LNCaP clone FGC (cell line): ENCODE data around the gene ARPC2.

ENCODE experiments used
- DNase-seq: peaks from one replicate; pipeline ENCODE4 v3.0.0-alpha.2; 2011; ENCODE audit warnings: low read depth
- H3K4me3 ChIP-seq: 2 replicates; pipeline ENCODE4 v1.5.1; 2011; ENCODE audit warnings: mild to moderate bottlenecking, low read depth, low read length, control low read depth
- TF ChIP-seq, protein P1 (sequence below): IDR thresholded peaks from 2 replicates; pipeline ENCODE4 v1.5.1; 2012; ENCODE audit warnings: mild to moderate bottlenecking; ENCODE audit not compliant: control insufficient read depth, insufficient read depth; ENCODE audit errors: extremely low read depth

The ARPC2 gene

GRCh38 chr2:218249691-218250090 lies 32.7 kb downstream of the ARPC2 start:
- DNase-seq: no peak
- no peak overlapping the region for H3K4me3 ChIP-seq
- TF ChIP-seq, protein P1, sequence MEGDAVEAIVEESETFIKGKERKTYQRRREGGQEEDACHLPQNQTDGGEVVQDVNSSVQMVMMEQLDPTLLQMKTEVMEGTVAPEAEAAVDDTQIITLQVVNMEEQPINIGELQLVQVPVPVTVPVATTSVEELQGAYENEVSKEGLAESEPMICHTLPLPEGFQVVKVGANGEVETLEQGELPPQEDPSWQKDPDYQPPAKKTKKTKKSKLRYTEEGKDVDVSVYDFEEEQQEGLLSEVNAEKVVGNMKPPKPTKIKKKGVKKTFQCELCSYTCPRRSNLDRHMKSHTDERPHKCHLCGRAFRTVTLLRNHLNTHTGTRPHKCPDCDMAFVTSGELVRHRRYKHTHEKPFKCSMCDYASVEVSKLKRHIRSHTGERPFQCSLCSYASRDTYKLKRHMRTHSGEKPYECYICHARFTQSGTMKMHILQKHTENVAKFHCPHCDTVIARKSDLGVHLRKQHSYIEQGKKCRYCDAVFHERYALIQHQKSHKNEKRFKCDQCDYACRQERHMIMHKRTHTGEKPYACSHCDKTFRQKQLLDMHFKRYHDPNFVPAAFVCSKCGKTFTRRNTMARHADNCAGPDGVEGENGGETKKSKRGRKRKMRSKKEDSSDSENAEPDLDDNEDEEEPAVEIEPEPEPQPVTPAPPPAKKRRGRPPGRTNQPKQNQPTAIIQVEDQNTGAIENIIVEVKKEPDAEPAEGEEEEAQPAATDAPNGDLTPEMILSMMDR: no peak

DNA sequence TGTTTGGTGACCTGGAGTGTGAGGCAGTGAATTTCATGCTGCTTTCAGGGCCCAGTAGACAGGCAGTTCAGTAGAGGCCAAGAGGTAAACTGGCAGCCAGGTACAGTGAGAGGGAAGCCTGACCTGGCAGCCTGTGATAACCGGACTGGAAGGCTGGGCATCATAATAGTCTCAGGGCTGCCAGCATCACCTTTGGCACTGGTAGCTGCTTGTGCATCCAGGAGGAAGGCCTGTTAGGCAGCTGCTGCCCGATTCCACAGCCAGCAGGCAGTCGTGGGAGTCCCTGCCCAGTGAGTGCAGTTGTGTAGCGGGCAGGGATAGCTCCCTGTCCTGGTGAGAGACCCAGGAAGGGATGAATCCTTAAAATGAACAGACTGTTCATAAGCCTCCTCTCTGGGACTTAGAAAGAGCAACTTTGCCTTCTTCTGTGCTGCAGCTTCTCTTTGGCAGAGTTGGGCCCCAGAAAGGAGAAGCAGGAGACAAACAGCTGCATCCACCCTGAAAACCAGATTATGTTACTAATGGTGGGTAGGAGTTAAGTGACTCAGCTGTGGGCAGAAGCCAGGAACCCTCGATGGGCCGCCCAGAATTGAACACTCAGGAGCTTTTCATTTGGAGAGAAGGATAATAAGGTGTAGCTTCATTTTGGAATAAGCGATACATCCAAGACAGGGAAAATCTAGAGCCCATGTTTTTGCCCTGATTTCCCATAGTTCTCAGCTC lies 35.7 kb downstream of the ARPC2 start:
- TF ChIP-seq, protein P1: no peak
- H3K4me3 ChIP-seq: no peak overlapping the region
- DNase-seq: no peak

DNA sequence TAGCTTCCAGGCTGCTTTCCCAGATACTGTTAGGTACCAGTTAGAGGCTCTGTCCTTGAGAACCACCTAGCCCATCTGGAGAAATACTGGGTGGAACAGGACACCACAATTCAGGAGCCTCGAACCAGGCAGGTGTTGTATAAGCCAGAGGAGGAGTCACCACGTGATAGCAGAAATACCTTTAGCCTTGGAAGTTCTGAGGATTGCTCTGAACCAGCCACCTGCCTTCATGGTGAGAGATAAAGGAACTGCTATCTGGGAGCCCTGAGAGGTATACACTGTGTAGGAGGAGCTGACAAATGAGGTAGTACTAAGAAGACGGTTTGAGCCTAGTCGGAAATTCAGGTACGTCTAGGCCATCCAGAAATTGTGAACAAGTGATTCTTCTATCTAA lies 36.2 kb downstream of the ARPC2 start:
- no peak for DNase-seq
- TF ChIP-seq, protein P1: no peak
- H3K4me3 ChIP-seq: no peak overlapping the region

DNA sequence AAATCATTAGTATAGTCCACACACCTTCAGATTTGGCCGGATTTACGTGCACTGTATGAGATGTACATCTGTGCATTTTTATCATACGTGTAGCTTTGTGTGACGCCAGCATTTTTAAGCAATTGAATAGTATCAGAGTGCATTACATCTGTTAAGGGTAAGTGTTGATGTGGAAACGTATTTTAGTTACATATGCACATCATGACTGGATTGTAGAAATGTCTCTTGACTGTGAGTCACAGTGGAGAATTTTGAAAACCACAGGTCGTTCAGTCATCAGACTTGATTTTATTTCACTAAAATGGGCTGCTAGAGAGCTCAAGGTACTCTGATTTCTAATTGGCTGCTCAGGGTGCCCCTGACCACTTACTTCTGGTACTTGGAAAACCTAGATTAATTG lies 38.5 kb downstream of the ARPC2 start:
- no peak for DNase-seq
- H3K4me3 ChIP-seq: no peak overlapping the region
- TF ChIP-seq, protein P1: no peak

DNA sequence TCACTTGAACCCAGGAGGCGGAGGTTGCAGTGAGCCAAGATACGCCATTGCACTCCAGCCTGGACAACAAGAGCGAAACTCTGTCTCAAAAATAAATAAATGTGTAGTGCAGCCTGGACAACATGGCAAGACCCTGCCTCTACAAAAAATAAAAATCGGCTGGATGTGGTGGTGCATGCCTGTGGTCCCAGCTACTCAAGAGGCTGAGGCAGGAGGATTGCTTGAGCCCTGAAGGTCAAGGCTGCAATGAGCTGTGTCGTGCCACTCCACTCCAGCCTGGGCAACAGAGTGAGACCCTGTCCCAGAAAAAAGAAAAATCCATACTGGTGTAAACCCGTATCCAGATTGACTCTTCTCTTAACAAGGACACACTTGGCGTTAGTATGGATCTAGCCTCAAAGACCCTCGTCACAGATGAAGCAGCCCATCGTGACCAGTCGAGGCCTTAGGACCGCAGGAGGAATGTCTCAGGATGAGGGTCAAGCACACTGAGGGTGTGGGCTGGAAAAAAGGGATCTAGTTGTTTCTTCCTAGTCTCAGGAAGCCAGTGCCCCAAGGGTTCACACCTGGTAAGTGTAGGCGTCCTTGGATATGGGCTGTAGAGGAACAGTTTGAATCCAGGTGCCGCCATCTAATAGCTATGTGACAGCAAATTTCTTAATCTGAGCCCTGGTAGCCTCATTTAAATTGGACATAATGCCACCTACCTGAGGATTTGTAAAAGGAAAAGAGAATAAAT lies 39.8 kb downstream of the ARPC2 start:
- DNase-seq: no peak
- TF ChIP-seq, protein P1: no peak

GRCh38 chr2:218257390-218257981 lies 40.5 kb downstream of the ARPC2 start:
- no peak for DNase-seq
- TF ChIP-seq, protein P1: peak; percentile 35; the same call in 1 of the 2 replicates

More for the DNA sequence above, 39.8 kb downstream of the ARPC2 start:
- no peak overlapping the region for H3K4me3 ChIP-seq

More at GRCh38 chr2:218257390-218257981, 40.5 kb downstream of the ARPC2 start:
- no peak overlapping the region for H3K4me3 ChIP-seq
